Measurements from ENCODE around the gene MBD3L1. TPM values are rescaled to one million over a fixed set of nuclear protein-coding genes. Genes with fewer than 3 reads are reported as not detected.

MBD3L1 gene
- not detected in 2 replicates for total RNA-seq (ENCODE audit: low replicate concordance)

DNA sequence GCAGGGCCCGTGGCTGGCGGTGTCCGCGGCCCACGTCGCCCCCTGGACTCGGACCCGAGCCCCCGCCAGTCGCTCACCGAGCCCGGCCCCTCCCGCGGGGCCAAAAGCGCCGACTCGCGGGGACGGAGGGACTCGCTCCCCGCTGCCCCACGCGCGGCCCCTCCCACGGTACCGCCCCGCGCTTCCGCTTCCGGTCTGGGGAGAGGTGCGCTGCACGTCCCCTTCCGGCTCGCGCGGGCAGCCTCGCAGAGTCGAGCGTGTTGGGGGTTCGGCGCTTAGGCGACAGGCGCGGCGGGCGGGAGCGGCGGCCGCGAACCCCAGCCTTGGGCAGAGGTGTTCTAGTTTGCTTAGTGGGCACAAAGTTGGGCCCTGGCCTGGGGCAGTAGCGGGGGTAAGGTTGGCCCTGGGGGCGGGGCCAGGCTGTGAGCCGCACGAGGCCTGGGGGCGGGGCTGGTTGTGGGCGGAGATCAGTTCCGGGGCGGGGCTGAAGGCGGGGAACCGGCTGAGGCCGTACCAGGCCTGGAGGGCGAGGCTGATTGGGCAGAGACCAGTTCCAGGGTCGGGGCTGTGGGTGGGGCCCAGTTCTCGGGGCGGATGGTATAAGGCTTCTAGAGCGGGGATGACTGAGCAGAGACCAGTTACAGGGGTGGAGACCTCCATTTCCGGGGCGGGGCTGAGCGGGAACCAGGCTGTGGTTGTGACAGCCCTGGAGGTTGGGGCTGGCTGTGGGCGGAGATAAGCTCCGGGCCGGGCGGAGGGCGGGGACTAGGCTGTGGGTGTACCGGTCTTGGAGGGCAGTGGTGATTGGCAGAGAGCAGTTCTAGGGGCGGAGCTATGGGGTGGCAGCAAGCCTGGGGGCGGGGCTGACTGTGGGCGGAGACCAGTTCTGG, at the start of gene MBD3L1, which contains the start of gene ZNF558:
MBD3L1 (plus strand) TSS at position 246 of the 890 bp plus-strand sequence. CDS start 10,302 bp downstream, outside the sequence.
ZNF558 (minus strand) TSS at position 173 of the 890 bp plus-strand sequence. CDS start 9,645 bp downstream, outside the sequence.
- Mint-ChIP-seq H3K9me3 (peaks cover 9% of the 10 kb centered on the region), H3K4me1 (peaks cover 7% of the 10 kb centered on the region), H3K27ac (peak within 1 kb of the TSS; percentile 90), H3K27me3 (ENCODE audit: insufficient read depth, low read depth) (peaks cover 4% of the 10 kb centered on the region), H3K4me3 (peak within 1 kb of the TSS; percentile 92), H3K36me3 (peaks cover 17% of the 10 kb centered on the region)
- Histone ChIP-seq H4K20me1 (ENCODE audit: low read depth) (no peaks in the 10 kb centered on the region), H3K36me3 (no peaks in the 10 kb centered on the region), H2AFZ (replicated peaks) (peak within 1 kb of the TSS; percentile 100), H3K27ac (no peak within 1 kb of the TSS), H3K9ac (peak within 1 kb of the TSS; percentile 67), H3K4me1 (no peaks in the 10 kb centered on the region), H3K9me3 (ENCODE audit: low read depth) (peaks cover 5% of the 10 kb centered on the region), H3K27me3 (no peaks in the 10 kb centered on the region), H3K79me2 (ENCODE audit: low read depth) (no peaks in the 10 kb centered on the region), H3K4me2 (peak within 1 kb of the TSS; percentile 87), H3K4me3 (peak within 1 kb of the TSS; percentile 85), H3F3A (ENCODE audit: low read depth) (peaks cover 5% of the 10 kb centered on the region)
- peak; percentile 97 for DNase-seq (ENCODE audit: low spot score)
- TF ChIP-seq, protein P1, sequence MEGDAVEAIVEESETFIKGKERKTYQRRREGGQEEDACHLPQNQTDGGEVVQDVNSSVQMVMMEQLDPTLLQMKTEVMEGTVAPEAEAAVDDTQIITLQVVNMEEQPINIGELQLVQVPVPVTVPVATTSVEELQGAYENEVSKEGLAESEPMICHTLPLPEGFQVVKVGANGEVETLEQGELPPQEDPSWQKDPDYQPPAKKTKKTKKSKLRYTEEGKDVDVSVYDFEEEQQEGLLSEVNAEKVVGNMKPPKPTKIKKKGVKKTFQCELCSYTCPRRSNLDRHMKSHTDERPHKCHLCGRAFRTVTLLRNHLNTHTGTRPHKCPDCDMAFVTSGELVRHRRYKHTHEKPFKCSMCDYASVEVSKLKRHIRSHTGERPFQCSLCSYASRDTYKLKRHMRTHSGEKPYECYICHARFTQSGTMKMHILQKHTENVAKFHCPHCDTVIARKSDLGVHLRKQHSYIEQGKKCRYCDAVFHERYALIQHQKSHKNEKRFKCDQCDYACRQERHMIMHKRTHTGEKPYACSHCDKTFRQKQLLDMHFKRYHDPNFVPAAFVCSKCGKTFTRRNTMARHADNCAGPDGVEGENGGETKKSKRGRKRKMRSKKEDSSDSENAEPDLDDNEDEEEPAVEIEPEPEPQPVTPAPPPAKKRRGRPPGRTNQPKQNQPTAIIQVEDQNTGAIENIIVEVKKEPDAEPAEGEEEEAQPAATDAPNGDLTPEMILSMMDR (IDR thresholded peaks at IDR 0.05) = no peak
- TF ChIP-seq EZH2 (IDR thresholded peaks at IDR 0.05) = no peak
- no peak for TF ChIP-seq EZH2phosphoT487 (IDR thresholded peaks at IDR 0.05)

GRCh38 chr19:8794823-8795222, 37.4 kb upstream of the MBD3L1 start:
- Histone ChIP-seq H3K4me2 (no peak overlapping the region), H3F3A (ENCODE audit: low read depth) (no peaks in the 10 kb centered on the region), H3K4me1 (no peaks in the 10 kb centered on the region), H3K79me2 (ENCODE audit: low read depth) (no peaks in the 10 kb centered on the region), H3K27ac (no peak overlapping the region), H2AFZ (replicated peaks) (no peak overlapping the region), H3K27me3 (no peaks in the 10 kb centered on the region), H3K9ac (no peak overlapping the region), H3K9me3 (ENCODE audit: low read depth) (peaks cover 8% of the 10 kb centered on the region), H3K4me3 (no peak overlapping the region), H4K20me1 (ENCODE audit: low read depth) (no peaks in the 10 kb centered on the region), H3K36me3 (no peaks in the 10 kb centered on the region)
- no peak for DNase-seq (ENCODE audit: low spot score)
- peaks cover 28% of the 10 kb centered on the region for H3K9me3 Mint-ChIP-seq
- no peaks in the 10 kb centered on the region for H3K4me1 Mint-ChIP-seq
- no peaks in the 10 kb centered on the region for H3K36me3 Mint-ChIP-seq
- H3K27ac Mint-ChIP-seq = no peak overlapping the region
- no peak for TF ChIP-seq EZH2 (IDR thresholded peaks at IDR 0.05)
- no peak for TF ChIP-seq EZH2phosphoT487 (IDR thresholded peaks at IDR 0.05)
- TF ChIP-seq, protein P1 (IDR thresholded peaks at IDR 0.05) = no peak
- H3K4me3 Mint-ChIP-seq = no peak overlapping the region
- no peaks in the 10 kb centered on the region for H3K27me3 Mint-ChIP-seq (ENCODE audit: insufficient read depth, low read depth)

DNA sequence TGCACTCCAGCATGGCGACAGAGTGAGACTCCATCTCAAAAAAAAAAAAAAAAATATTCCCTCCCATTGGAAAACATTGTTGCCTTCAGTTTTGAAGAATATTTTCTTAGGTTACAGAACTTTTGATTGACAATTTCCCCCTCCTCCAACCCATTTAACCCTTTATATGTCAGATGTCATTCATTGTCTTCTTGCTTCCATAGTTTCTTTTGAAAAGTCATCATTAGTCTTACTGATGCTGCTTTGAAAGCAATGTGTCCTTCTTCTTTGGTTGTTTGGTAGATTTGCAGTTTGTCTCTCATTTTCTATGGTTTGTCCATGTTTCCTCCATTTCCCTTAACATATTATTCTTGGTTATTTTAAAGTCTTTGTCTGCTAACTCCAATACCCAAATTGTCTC, 25.5 kb upstream of the MBD3L1 start:
- Histone ChIP-seq H3K4me1 (no peaks in the 10 kb centered on the region), H3K9ac (no peak overlapping the region), H2AFZ (replicated peaks) (no peak overlapping the region), H3K27ac (no peak overlapping the region), H3F3A (ENCODE audit: low read depth) (peaks cover 8% of the 10 kb centered on the region), H4K20me1 (ENCODE audit: low read depth) (no peaks in the 10 kb centered on the region), H3K4me3 (no peak overlapping the region), H3K36me3 (peaks cover 44% of the 10 kb centered on the region), H3K27me3 (no peaks in the 10 kb centered on the region), H3K4me2 (no peak overlapping the region), H3K9me3 (ENCODE audit: low read depth) (peaks cover 52% of the 10 kb centered on the region), H3K79me2 (ENCODE audit: low read depth) (no peaks in the 10 kb centered on the region)
- Mint-ChIP-seq H3K9me3 (peaks cover 80% of the 10 kb centered on the region), H3K4me1 (no peaks in the 10 kb centered on the region), H3K27me3 (ENCODE audit: insufficient read depth, low read depth) (peaks cover 9% of the 10 kb centered on the region), H3K27ac (no peak overlapping the region), H3K36me3 (peaks cover 72% of the 10 kb centered on the region), H3K4me3 (no peak overlapping the region)
- no peak for DNase-seq (ENCODE audit: low spot score)
- TF ChIP-seq, protein P1 (IDR thresholded peaks at IDR 0.05) = no peak
- TF ChIP-seq EZH2phosphoT487 (IDR thresholded peaks at IDR 0.05) (no peak), EZH2 (IDR thresholded peaks at IDR 0.05) (no peak)

Measured in neural progenitor cell (in vitro differentiated cells).